ENCODE measurements around the gene AKT2.

AKT2 gene

DNA sequence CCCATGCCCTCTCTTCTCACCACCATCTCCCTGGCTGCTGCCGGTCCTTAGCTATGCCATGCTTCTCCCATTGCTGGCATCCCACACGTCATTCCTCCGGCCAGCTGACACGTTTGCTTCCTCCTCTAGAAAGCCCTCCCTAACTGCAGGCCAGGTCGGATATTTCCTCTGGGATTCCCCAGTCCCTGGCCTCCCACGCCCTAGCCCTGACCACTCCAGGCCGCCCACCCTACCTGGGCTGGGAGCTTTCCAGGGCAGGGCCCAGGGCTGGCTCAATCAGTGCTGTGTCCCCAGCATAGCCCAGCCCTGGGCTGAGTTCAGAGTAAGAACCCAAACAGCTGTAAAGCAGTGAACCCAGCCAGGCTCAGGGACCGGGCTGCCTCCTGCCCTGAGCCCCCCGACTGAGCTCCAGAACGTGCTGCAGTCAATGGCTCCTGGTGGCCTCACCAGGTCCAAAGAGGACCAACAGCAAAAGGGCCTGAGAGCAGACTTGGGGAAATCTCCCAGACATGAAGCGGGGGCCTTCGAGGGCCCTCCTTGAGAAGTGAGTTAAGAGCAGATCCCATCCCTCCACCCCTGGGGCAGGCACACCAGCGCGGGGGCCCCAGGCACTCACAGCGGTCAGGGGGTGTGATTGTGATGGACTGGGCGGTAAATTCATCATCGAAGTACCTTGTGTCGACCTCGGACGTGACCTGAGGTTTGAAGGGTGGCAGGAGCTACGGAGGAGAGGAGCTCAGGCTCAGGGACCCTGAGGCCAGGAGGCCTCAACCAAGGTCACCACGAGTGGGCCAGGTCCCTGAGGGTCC lies 50.5 kb downstream of the AKT2 start:
- POLR2A ChIA-PET = no interaction called here

DNA sequence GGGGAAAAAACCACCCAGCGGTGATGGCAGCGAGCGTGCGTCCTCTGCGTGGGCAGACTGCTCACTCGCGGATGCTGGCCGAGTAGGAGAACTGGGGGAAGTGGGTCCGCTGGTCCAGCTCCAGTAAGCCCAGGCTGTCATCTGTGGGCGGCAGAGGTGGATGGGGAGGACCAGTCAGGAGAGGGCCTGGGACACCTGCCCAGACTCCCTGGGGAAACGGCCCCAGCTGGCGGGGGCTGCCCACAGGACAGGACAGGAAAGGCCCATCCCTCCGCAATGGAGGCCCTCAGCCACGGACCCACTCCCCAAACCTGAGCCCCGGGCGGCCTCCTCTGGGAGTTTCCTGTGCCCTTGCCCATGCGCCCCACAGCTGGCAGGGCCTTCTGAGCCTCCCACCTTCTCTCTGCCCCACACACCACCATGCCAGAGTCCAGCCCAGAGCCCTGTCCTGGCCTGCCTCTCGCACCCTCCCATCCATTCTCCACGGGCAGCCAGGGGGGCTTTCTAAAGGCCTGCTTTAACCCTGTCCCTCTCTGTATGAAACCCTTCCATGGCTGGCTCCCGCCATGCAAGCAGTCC lies 51.2 kb downstream of the AKT2 start:
- DNase-seq (ENCODE audit: low read depth, low spot score) = no peak
- TF ChIP-seq, protein P1, sequence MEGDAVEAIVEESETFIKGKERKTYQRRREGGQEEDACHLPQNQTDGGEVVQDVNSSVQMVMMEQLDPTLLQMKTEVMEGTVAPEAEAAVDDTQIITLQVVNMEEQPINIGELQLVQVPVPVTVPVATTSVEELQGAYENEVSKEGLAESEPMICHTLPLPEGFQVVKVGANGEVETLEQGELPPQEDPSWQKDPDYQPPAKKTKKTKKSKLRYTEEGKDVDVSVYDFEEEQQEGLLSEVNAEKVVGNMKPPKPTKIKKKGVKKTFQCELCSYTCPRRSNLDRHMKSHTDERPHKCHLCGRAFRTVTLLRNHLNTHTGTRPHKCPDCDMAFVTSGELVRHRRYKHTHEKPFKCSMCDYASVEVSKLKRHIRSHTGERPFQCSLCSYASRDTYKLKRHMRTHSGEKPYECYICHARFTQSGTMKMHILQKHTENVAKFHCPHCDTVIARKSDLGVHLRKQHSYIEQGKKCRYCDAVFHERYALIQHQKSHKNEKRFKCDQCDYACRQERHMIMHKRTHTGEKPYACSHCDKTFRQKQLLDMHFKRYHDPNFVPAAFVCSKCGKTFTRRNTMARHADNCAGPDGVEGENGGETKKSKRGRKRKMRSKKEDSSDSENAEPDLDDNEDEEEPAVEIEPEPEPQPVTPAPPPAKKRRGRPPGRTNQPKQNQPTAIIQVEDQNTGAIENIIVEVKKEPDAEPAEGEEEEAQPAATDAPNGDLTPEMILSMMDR (IDR thresholded peaks at IDR 0.05; ENCODE audit: insufficient read depth, low read length, missing control alignments) = no peak
- CTCF ChIA-PET = no interaction called here
- POLR2A ChIA-PET = no interaction called here
- no peak overlapping the region for H3K4me3 ChIP-seq (ENCODE audit: low read depth, low read length)

More for the DNA sequence above, 50.5 kb downstream of the AKT2 start:
- DNase-seq (ENCODE audit: low read depth, low spot score) = no peak
- TF ChIP-seq, protein P1 (IDR thresholded peaks at IDR 0.05; ENCODE audit: insufficient read depth, low read length, missing control alignments) = no peak
- CTCF ChIA-PET = interaction anchor here (0.6 to 0.7 kb wide), 2 partner anchors 14 to 36 kb away, joined by 3 read pairs; no protein-coding TSS in a partner anchor
- no peak overlapping the region for H3K4me3 ChIP-seq (ENCODE audit: low read depth, low read length)

DNA sequence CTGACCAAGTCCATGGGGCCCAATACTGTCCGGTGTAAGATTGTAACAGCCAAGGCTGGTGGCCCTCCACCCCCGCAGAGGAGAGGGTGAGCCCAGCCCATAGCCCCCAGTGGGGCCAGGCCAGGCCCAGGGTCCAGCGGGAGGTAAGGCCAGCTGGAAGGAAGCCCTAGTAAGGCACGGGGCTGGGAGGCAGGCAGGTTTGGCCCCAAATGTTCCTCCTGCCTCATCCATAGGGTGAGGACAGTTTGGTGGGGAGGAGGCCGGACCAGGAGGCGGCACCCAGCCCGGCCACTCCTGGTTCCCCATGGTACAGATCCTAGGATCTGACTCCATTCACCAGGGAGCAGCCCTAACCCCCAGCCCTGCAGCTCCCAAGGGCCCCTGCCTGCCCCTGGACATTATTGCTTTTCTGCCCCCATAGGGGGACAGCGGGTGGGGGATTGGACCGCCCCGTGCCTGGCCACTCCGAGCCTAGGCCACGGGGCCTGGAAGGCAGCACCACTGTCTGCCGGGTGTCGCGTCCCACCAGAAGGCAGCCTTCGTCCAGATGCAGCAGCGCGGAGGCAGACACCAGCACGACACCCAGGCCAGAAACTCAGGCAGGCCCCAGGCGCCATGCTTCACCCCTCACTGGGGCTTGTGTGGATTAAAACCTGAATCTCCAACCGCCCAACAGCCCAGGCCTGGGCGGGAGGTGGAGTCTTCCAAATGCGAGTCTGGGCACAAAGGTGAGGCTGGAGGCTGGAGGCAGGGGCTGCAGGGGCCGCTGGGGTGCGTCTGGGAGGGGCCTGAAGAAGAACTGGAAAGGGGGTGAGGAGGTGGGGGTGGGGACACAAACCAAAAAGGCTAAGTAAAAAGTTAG lies 52.0 kb downstream of the AKT2 start:
- POLR2A ChIA-PET = no interaction called here
- CTCF ChIA-PET = interaction anchor here (1.3 kb wide), 1 partner anchor 12 kb away, joined by 3 read pairs; no protein-coding TSS in a partner anchor
- DNase-seq (ENCODE audit: low read depth, low spot score) = no peak
- TF ChIP-seq, protein P1 (IDR thresholded peaks at IDR 0.05; ENCODE audit: insufficient read depth, low read length, missing control alignments) = no peak
- H3K4me3 ChIP-seq (ENCODE audit: low read depth, low read length) = no peak overlapping the region

DNA sequence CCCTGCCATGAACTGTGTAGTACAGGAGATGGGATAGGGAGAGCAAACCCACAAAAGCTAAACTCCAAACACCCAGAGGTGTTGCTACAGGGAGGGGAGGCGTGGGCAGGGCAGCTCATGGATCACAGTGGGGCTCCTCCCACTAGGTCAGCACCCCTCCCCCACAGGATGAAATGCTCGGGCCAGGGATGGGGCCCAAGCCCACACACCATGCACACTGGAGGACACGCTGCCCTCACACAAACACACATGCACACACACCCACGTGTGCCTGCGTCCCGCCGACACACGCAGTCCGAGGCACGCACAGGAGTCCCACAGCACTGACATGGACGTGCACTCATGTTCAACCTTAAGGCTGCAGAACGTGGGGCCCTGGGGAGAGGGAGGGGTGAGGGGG lies 52.7 kb downstream of the AKT2 start:
- H3K4me3 ChIP-seq (ENCODE audit: low read depth, low read length) = no peak overlapping the region
- DNase-seq (ENCODE audit: low read depth, low spot score) = no peak
- CTCF ChIA-PET = interaction anchor here (0.9 to 1.3 kb wide), 2 partner anchors 12 to 13 kb away, joined by 3 read pairs; no protein-coding TSS in a partner anchor
- TF ChIP-seq, protein P1 (IDR thresholded peaks at IDR 0.05; ENCODE audit: insufficient read depth, low read length, missing control alignments) = no peak
- POLR2A ChIA-PET = no interaction called here

DNA sequence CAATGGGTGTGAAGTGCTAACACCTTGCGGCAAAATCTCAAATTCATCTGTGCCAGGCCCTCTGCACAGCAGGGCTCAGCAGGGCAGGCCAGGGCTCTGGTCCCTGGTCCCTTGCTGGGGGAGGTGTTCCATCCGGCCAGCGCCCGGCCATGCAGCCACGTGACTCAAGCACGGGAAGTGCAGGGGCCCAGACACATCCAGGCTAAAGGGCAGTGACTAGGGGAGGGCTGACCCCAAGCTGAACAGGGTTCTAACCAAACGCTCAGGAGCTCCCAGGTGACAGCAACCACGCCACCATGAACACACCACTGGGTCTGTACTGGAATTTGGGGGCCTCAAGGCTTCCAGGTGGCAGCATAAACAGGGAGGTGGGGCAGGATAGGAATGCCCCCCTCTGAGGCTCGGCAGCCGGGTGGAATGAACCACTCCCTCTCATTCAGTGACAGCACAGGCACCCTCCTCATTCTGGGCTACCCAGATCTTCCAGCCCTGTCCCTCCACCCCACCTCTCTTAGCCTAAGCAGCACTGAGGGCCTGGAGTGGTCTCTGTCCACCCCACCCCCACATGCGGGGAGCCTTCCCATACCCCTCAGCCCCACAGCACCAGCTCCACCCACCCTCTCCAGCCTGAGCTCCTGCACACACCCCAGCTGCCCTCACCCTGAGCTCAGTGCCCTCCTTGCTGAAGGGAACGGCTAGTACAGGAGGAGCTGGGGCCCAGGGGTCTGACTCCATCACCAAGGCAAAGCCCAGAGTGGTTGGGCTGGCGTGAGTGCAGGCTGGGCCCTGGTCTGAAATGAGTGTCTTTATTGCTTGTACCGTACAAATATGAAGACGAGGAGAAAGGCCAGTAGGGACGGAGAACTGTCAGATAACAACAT lies 53.4 kb downstream of the AKT2 start:
- DNase-seq (ENCODE audit: low read depth, low spot score) = no peak
- POLR2A ChIA-PET = no interaction called here
- CTCF ChIA-PET = interaction anchor here (0.9 to 1.6 kb wide), 6 partner anchors 9 to 92 kb away, joined by 3 to 4 read pairs (median 3); partner anchors contain the start of gene TTC9B
- TF ChIP-seq, protein P1 (IDR thresholded peaks at IDR 0.05; ENCODE audit: insufficient read depth, low read length, missing control alignments) = no peak
- no peak overlapping the region for H3K4me3 ChIP-seq (ENCODE audit: low read depth, low read length)
